HTERT RPE-1 (cell line): ENCODE data around the gene HOXD9.

Experiments
- in situ Hi-C: fragments of 300-500 bp; cut with MboI; formaldehyde crosslinking; loops from 4 replicates; pipeline ENCODE4 v1.14.3; 2020; ENCODE audit warnings: low sequenced_read_pairs

HOXD9 gene

GRCh38 chr2:176122052-176122682, 352 bp upstream of the HOXD9 start:
- in situ Hi-C loops, result no loop called here

- in situ Hi-C loops, result no loop called here
Observed at GRCh38 chr2:176123411-176124109, 1.0 kb downstream of the HOXD9 start.

DNA sequence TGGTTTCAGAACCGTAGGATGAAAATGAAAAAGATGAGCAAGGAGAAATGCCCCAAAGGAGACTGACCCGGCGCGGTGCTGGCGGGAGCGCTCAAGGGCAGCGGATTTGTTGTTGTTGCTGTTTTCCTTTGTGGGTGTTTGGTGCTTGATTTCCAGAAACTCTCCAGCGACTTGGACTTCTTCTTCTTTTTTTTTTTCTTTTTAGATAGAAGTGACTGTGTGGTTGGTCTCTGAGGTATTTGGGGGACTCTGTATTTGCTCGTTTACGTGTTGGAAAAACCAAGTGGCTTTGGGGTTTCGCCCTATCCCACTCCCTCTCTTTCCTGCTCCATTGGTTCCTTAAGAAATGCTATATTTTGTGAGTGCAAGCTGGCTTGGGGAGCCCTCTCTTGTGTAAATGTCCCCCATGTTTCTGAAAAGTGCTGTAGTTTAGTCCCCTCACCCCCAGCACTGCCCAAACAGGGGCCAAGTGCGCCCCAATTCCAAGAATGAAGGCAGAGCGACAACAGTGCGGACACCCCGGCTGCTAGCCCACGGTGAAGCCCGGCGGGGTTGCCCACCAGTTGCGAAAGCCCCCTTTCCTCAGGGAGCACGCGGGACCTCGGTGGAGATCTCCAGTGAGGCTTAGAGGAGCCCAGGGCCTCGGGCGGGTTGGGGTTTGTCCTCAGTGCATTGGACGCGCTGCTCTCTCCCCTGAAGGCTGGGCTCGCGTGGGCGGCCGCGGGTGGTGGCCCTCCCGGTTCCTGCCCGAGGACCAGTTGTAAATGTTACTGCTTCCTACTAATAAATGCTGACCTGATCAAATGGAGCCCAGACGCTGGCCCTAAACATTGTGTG, 1.8 kb downstream of the HOXD9 start:
- in situ Hi-C loops, result no loop called here

DNA sequence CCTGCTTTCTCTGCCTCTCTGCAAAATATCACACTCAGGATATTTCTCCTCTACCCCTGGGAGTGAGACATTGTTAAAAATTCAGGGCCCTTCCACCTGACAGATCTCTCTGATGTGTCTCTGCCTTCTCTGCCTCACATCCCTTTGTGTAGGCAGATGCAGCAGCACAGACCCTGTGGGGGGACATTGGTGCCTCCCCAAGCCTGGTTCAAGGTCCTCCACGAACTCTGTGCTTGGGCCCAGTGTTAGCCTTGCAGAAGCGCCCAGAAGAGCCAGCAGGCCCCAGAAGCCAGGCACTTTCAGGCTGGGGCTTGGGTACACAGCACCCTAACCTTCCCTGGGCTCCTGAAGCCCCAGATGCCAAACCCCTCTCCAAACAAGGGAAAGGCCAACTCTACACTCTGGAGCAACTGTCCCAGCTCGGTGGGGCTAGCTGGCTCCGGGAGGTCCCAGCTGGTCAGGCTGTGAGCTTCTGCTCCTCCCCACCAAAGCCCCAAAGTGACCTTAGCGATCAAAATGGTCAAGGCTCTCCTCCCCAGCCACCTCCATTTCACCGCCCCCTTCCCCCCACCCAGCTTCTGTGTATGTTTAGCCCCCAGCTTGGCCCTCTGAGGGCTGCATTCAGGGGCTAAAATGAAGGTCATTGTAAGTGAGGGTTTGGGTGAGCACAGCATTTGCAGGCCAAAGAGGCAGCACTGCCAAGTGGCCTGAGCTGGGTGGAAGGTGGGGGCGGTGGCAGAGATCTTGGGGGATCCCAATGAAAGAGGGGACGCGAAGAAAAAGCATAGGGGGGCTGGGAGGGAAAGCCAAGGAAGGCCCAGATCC, 2.6 kb downstream of the HOXD9 start:
- in situ Hi-C loops, result loop anchor here (25.0 kb wide), 1 partner anchor 512 kb away; no protein-coding TSS in a partner anchor

DNA sequence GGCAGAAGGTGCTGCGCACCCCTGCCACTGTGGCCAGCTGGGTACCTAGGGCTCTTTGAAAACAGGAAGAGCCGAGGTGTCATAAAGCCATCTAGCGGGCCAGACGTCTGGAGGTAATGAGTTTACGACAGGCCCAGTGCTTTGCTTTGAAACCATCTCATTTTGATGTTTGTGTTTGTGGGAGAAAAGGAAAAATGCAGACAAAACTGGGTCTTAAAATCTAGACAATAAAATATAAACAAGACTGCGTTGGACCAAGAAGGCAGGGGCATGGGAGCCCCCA, 3.2 kb downstream of the HOXD9 start:
- in situ Hi-C loops, result loop anchor here (25.0 kb wide), 1 partner anchor 512 kb away; no protein-coding TSS in a partner anchor

DNA sequence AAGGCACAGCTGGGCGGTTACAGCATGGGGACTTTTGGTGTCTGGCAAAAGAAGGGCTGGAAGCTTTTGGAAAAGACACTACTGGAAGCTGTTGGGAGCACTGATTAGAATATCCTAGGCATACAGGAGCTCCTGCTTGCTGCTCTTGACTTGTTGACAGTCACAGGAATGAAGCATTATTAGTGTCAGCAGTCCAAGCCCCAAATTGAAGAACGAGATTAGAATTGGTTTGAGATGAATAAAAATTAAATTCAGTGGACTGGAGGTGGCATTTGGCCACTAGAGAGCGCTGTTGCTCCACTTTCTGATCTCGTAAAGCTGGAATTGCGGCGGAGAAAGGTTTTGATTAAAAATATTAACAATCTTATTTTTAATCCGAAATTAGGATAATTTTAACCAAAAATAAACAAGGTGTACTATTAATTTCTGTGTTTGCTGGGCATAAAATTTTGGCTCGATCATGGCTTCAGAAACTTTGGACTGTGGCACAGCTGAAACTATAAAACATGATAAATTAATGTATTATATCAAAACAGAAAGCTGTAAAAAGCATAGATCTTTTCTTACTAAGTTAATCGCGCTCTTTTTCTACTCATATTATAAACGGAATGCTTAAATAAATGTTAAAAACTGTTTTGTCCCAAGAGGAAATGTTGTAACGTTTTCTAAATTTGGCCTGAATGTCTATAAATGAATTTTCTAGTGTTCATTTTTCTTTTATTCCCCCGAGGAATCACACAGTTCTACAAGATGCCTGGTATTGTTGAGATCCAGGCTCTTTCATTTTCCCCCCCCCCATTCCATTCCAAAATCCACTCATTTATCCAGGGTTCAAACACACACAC, 4.6 kb downstream of the HOXD9 start:
- in situ Hi-C loops, result loop anchor here (25.0 kb wide), 1 partner anchor 510 kb away; no protein-coding TSS in a partner anchor

GRCh38 chr2:176127774-176128072, 5.2 kb downstream of the HOXD9 start:
- in situ Hi-C loops, result loop anchor here (25.0 kb wide), 1 partner anchor 510 kb away; no protein-coding TSS in a partner anchor

GRCh38 chr2:176128172-176128981, 5.9 kb downstream of the HOXD9 start:
- in situ Hi-C loops, result loop anchor here (25.0 kb wide), 1 partner anchor 509 kb away; no protein-coding TSS in a partner anchor

DNA sequence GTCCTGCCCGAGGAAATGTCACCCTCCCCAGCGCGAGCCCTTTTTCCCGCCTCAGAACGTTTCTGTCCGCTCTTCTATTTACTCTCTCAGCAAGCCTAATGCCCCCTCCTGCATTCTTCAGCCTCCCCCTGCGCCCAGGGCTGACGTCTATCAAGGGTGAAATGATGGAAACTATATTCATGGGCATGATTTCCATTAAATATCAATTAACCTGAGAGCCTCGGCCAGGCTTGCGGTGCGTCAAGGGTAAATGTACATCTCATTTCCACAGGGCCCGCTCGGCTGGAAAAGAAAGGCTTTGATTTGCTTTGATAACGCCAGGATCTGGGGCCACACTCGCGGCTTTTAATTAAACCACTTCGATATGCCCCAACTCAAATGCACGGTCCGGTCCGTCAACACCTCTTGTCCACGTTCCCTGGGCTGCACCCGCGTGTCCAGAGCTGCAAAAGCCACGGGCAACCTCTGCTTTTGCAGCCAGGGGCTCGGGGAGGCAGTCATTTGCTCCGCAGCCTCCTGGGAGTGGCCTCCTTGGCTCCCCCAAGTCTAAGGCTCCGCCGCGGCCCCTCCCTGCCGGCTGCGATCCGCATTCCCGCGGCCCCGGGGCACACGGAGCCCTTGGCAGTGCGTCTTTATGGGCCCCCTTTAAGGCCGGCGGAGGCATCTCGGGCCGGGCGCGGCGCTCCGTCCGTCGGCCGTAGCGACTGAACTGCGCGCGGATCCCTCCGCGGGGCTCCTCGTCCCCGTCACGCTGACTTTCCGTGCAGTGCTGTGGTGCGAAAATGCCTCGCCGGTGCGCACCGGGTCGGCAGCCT, 6.7 kb downstream of the HOXD9 start, which contains the start of gene HOXD8:
Gene HOXD8, plus strand, starts transcription at position 724 of the 815 bp plus-strand sequence. CDS start 662 bp downstream, outside the sequence.
- in situ Hi-C loops, result loop anchor here (25.0 kb wide), 1 partner anchor 508 kb away; no protein-coding TSS in a partner anchor

DNA sequence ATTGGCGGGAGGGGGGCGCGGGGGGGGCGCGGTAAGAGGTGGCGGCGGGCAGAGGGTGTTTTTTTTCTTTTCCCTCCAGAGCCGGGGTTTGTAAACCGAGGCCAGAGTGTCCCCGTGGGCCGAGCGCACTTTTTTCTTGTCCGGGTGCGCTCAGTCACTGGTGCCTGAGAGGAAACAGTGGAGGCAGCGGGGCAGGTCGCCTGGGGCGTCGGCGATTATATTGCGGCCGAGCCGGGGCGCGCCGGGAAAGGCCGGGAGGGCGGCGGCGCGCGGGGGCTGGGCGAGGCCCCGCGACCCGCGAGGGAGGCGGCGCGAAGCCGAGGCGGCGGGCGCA, 7.3 kb downstream of the HOXD9 start:
- in situ Hi-C loops, result loop anchor here (25.0 kb wide), 1 partner anchor 508 kb away; no protein-coding TSS in a partner anchor

DNA sequence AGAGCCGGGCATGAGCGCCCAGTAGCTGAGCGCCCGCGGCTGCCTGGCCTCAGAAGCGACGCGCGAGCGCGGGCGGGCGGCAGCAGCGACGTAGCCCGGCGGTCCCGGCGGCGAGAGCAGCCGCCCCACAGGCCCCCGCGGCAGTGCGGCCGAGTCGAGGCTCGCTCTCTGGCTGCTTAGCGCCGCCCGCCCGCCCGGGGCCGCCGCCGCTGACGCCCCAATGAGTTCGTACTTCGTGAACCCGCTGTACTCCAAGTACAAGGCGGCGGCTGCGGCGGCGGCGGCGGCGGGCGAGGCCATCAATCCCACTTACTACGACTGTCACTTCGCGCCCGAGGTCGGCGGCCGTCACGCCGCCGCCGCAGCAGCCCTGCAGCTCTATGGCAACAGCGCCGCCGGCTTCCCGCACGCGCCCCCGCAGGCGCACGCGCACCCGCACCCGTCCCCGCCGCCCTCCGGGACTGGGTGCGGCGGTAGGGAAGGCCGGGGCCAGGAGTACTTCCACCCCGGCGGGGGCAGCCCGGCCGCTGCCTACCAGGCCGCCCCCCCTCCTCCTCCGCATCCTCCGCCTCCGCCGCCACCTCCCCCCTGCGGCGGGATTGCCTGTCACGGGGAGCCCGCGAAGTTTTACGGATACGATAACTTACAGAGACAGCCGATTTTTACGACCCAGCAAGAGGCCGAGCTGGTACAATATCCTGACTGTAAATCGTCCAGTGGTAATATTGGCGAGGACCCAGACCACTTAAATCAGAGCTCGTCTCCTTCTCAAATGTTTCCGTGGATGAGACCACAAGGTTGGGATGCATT, 7.8 kb downstream of the HOXD9 start:
- in situ Hi-C loops, result loop anchor here (25.0 kb wide), 1 partner anchor 507 kb away; no protein-coding TSS in a partner anchor

DNA sequence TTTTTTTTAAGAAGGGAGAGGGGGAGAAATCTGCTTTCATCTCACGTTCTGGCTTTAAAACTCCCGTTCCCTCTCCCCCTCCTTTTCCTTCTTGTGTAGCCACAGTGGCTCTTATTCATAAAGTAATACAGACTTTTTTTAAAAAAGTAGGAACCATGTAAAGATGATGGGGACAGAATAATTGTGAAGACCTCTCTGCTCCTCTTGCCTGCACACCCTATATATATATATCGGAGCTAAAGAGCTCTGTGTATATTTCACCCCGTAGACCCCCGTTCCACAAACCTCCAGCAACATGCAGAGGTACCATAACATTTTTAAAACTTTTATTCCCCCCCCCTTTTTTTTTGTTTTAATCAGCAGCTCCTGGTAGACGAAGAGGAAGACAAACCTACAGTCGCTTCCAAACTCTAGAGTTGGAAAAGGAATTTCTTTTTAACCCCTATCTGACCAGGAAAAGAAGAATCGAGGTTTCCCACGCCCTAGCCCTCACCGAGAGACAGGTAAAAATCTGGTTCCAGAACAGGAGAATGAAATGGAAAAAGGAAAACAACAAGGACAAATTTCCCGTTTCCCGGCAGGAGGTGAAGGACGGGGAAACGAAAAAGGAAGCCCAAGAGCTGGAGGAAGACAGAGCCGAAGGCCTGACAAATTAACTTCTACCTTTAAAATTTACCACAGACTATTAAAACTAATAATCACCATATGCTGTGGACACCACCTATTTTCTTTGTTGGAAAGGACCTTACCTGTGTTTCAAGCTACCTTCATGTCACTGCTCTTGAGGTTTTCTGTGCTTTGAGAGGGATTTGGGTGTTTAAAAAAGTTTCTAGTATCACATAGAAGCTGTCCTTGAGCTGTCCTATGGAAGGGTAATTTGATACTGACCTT, 8.7 kb downstream of the HOXD9 start:
- in situ Hi-C loops, result loop anchor here (25.0 kb wide), 1 partner anchor 506 kb away; no protein-coding TSS in a partner anchor

DNA sequence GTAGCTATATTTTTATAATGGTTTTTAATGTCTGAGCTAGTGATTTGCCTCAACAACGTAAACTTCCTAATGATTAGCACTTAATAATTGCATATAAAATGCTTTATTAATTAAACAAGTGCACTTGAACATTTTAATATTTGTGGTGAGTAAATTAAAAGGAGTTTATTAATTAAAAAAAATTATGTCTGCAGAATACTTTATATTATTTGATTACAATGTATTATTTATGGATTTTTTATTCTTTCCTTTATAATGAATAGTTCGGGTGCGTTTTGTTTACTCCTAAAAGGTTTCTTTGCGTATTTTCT, 9.3 kb downstream of the HOXD9 start:
- in situ Hi-C loops, result loop anchor here (25.0 kb wide), 1 partner anchor 505 kb away; no protein-coding TSS in a partner anchor

DNA sequence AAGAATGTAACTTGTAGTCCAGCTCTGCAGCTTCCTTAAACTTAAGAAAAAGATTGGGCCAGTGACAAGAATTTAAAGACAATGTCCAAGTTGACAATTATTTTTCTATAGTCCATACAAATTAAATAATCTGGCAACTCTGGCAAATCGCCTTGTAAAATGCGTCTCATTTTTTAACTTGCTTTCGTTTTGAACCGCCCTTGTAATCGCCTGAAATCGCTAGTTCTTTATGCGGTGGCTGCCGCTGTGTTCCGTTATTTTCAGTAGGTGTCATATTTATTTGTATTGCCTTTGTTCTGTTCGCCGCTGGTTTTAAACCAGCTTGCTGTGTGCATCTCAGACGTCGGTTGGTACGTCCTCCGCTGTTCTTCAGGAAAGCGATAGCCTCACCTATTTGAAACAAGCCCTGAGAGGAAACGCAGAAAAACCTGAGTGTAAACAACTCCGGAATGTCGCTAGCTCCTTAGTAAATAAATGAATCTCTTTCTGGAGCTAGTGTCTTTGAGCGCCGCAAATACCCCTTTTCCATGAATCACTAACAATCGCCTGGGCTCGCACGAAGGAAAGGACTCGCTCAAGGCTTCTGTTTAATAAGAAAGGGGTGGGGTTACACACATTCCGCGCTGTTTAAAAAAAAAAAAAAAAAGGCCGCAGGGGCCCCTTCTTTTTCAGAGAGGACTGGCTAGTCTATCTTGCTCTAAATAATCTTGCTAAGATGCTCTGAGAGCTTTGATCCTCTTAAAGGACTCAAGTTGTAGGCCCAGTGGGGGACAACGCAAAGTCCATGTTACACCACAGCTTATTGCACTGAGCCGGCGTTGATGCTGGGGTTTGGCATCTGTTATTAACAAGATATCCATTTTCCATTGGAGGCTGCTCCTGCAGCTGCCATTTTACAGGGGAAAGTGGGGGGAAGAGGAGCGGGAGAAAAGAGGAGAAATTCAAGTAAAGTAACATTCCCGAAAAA, 10.0 kb downstream of the HOXD9 start:
- in situ Hi-C loops, result loop anchor here (25.0 kb wide), 1 partner anchor 505 kb away; no protein-coding TSS in a partner anchor

- in situ Hi-C loops, result loop anchor here (25.0 kb wide), 1 partner anchor 504 kb away; no protein-coding TSS in a partner anchor
Observed at GRCh38 chr2:176133389-176133788, 10.9 kb downstream of the HOXD9 start.
